OCI-LY3 (cell line): ENCODE results near the gene BASP1.

Experiments
- CTCF ChIP-seq: fragments of 200-600, 300-600 bp; sonication (generic); IDR thresholded peaks from 2 replicates; pipeline ENCODE4 v1.5.1; 2014; ENCODE audit warnings: antibody characterized with exemption, low read length, low read depth
- EZH2phosphoT487 ChIP-seq: fragments of 200-600 bp; shearing (Covaris generic); IDR thresholded peaks from 2 replicates; pipeline ENCODE4 v1.6.1; 2018; ENCODE audit warnings: antibody characterized with exemption, mixed run types, low read depth

- TF ChIP-seq EZH2phosphoT487 (no peak), CTCF (no peak)
Observed at GRCh38 chr5:17218353-17219005, 1.0 kb downstream of the BASP1 start.
